Esophagus squamous epithelium (tissue), 5 donors: Measurements from ENCODE around the gene RGL3. TPM values are rescaled to one million over a fixed set of nuclear protein-coding genes. Genes with fewer than 3 reads are reported as not detected.
A peak's percentile ranks its signal among the peaks of the same experiment; 100 is the strongest.
"Not testable (repeated sequence)": the region's sequence is repeated elsewhere in the genome, so short reads cannot be mapped to it uniquely, and the experiment has no call there.

Source experiments
- DNase-seq: peaks from one replicate; lab custom pipeline; 2025; lab: John Stamatoyannopoulos, UW
- H3K27ac ChIP-seq, 4 donors: fragments of 200-600 bp; sonication (generic); one replicate each; pipeline ENCODE4 v1.5.1; 2016 to 2019; ENCODE audit warnings: mild to moderate bottlenecking in 1 of 4
- H3K27me3 ChIP-seq, 4 donors: fragments of 200-600 bp; sonication (generic); 1 replicate in 3 of 4; 2 replicates in 1 of 4; pipeline versions ENCODE4 v1.5.1 to v1.6.0; 2017 to 2021; ENCODE audit warnings: antibody characterized with exemption in 1 of 4
- H3K36me3 ChIP-seq, 3 donors: fragments of 200-600 bp; sonication (generic); one replicate each; pipeline ENCODE4 v1.5.1; 2016 to 2019
- H3K4me1 ChIP-seq, 3 donors: fragments of 200-600 bp; sonication (generic); one replicate each; pipeline ENCODE4 v1.5.1; 2017 to 2019
- H3K4me3 ChIP-seq, 4 donors: fragments of 200-600 bp; sonication (generic); 1 replicate in 3 of 4; 2 replicates in 1 of 4; pipeline ENCODE4 v1.5.1; 2016 to 2019; ENCODE audit warnings: mild to moderate bottlenecking in 2 of 4, moderate library complexity in 1 of 4
- H3K9me3 ChIP-seq, 3 donors: fragments of 200-600 bp; sonication (generic); one replicate each; pipeline ENCODE4 v1.5.1; 2016 to 2019
- CTCF ChIP-seq, 6 experiments: fragments of 450-650 bp in 4 of 6; fragments of 200-600 bp in 2 of 6; sonication (generic) in 2 of 6; IDR thresholded peaks; one replicate each; pipeline ENCODE4 v1.5.1; 2016 to 2019; ENCODE audit warnings: antibody characterized with exemption in 6 of 6, mild to moderate bottlenecking in 4 of 6, moderate library complexity in 4 of 6
- POLR2A ChIP-seq, 4 donors: fragments of 450-650 bp; IDR thresholded peaks; one replicate each; pipeline ENCODE4 v1.6.1; 2017; ENCODE audit warnings: antibody characterized with exemption in 4 of 4, mild to moderate bottlenecking in 4 of 4, moderate library complexity in 3 of 4
- WGBS, 2 donors: methylation state at CpG; one replicate each; pipeline ENCODE4 v1.1.5; 2018; 5-methylcytosine and 5-hydroxymethylcytosine counted together
- intact Hi-C: fragments of 100-400 bp; cut with DNase I; formaldehyde crosslinking; loops from one replicate; pipeline ENCODE4 v1.15.0; 2022
- total RNA-seq, 4 donors: library from RNA; depleted of rRNA; stranded (reverse); fragments of >200 nt; gene quantifications; one replicate each; pipeline ENCODE4 v1.1.0, GENCODE V29; 2016
- donor health status: DM: yes; HTN: yes; CAD: no.

Gene RGL3
- total RNA-seq, 4 donors from 2014 or later = 0.22 to 1.9 (median 0.45) TPM

DNA sequence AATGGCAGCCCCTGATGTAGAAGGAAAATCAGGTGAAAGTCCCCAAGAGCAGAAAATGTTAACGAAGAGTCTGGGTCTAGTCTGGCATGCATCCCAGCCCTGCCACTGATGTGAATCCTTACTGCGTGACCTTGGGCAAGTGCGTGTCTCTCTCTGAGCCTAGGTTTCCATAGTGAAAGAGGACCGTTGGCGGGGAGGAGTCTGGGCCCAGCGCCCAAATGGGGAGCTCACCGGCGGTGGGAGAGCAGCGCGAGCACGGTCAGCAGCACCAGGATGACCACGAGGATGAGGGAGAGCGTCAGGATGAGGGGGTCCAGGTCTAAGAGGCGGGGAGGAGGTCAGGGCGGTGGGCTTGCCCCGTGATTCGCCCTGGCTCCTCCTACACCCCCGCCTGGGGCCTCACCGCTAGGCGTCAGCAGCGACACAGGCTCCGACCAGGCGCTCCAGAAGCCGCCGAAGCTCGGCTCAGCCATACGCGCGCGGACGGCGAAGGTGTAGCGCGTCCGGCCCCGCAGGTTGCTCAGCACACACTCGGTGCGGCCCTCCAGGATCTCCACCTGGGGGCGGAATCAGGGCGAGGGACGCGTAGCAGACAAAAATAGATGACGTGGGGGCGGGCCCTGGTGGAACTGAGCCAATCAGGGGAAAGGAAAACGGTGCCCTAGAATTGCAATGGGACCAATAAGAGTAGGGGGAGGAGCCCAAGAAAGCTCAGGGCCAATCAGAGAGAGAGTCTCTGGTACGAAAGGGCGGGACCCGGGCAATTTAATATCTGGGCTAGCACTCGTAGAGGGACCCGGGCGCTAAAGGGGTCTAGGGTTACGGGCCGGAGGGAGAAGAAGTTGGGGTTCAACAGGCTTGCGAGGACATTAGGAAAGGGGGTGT, 38.2 kb downstream of the RGL3 start:
- 1 to 2% methylated on average over 21 to 26 of the region's 54 CpGs for WGBS, 2 donors
- peak; percentile 75 for DNase-seq
- Histone ChIP-seq H3K4me3 (peak overlapping the region; percentile 41 to 84 (median 62)), H3K36me3 (no peaks in the 10 kb centered on the region), H3K4me1 (peaks cover 32 to 77% (median 63%) of the 10 kb centered on the region in 3 donors), H3K9me3 (no peaks in the 10 kb centered on the region), H3K27me3 (peaks cover 0 to 30% (median 2%) of the 10 kb centered on the region in 4 donors), H3K27ac (peak overlapping the region; percentile 83 to 93 (median 88))
- TF ChIP-seq CTCF (IDR thresholded peaks at IDR 0.05) (peak; percentile 73 to 85 (median 82)), POLR2A (IDR thresholded peaks at IDR 0.05) (peak in 3 of 4 donors; percentile 50 to 84 (median 84))
- intact Hi-C loops = loop anchor here (5.0 kb wide), 1 partner anchor 84 kb away; the partner anchor contains the start of gene TSPAN16

DNA sequence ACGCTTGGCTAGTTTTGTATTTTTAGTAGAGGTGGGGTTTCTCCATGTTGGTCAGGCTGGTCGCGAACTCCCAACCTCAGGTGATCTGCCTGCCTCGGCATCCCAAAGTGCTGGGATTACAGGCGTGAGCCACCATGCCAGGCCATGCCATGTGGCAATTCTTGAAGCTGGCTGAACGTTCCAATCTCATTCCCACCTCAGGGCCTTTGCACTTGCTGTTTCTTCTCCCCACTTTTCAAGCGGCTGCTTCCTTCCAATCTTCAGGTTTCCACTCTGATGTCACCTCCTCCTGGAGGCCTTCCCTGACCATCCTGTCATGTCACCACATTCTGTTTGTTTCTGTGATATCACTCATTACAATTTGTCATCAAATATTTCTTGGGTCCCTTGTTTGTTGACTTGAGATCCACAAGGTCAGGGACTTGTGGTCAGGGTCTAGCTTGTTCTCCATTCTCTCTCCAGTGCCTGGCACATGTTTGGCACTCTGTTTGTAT, 39.2 kb downstream of the RGL3 start:
- H3K4me3 ChIP-seq = peak overlapping the region in 1 of 4 donors; percentile 84
- intact Hi-C loops = loop anchor here (5.0 kb wide), 1 partner anchor 83 kb away; the partner anchor contains the start of gene TSPAN16
- no peak for DNase-seq
- H3K36me3 ChIP-seq = no peaks in the 10 kb centered on the region
- 91 to 95% methylated on average over 5 to 7 of the region's 7 CpGs for WGBS, 2 donors
- peaks cover 39 to 85% (median 69%) of the 10 kb centered on the region in 3 donors for H3K4me1 ChIP-seq
- no peaks in the 10 kb centered on the region for H3K9me3 ChIP-seq
- no peak for TF ChIP-seq POLR2A (IDR thresholded peaks at IDR 0.05)
- no peak for TF ChIP-seq CTCF (IDR thresholded peaks at IDR 0.05)
- peak overlapping the region in 1 of 4 donors; percentile 86 for H3K27ac ChIP-seq
- H3K27me3 ChIP-seq = peaks cover 0 to 30% (median 2%) of the 10 kb centered on the region in 4 donors

DNA sequence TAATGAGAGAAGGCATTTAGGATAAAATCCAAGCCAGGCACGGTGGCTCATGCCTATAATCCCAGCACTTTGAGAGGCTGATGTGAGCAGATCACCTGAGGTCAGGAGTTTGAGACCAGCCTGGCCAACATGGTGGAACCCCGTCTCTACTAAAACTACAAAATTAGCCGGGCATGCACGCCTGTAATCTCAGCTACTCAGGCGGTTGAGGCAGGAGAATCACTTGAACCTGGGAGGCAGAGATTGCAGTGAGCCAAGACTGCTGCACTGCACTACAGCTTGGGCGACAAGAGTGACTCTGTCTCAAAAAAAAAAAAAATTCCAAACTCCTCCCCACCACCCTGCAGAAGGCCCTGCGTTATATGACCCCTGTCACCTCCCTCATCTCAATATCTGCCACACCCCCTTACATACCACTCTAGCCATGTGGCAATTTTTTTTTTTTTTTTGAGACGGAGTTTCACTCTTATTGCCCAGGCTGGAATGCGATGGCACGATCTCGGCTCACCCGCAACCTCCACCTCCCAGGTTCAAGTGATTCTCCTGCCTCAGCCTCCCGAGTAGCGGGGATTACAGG, 39.8 kb downstream of the RGL3 start:
- 75 to 90% methylated on average over 10 to 14 of the region's 14 CpGs for WGBS, 2 donors
- not testable (repeated sequence) for H3K27ac ChIP-seq

DNA sequence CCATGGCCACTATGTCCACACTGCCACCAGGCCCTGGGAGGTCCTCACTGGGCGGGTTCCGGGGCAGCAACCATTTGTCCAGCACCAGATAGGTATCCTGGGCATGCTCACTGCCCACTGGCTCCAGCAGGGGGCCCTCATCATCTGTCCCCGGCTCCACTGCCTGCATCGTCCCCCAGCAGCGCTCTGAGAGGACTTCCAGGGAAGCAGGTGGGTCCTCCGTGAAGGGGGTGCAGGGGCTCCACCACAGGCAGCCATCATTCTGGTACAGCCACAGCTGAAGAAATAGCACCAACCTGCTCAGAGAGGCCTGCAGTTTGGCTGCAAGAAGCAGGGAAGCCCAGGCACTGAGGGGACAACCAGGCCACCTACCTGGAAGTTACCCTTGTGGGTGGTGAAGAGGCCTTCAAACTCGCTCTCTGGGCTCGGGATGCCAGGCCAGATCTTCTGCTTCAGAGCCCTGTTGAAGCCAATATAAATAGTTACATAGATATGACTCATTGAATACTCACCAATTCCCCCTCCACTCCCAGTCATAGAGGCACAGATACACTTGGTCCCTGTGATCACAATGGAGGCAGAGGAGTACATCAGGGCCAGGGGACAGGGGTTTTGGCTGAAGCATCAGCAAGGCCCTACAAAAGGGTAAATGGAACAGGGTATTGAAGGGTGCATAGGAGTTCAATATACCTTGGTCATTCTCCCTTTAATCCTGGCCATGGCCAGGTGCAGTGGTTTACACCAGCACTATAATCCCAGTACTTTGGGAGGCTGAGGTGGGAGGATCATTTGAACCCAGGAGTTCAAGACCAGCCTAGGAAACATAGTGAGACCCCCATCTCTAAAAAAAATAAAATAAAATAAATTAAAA, 40.6 kb downstream of the RGL3 start:
- peak overlapping the region; percentile 21 to 73 (median 55) for H3K27ac ChIP-seq
- TF ChIP-seq POLR2A (IDR thresholded peaks at IDR 0.05) = no peak
- TF ChIP-seq CTCF (IDR thresholded peaks at IDR 0.05) = peak in 5 of 6 experiments; percentile 11 to 48 (median 31)
- peaks cover 0 to 21% (median 2%) of the 10 kb centered on the region in 4 donors for H3K27me3 ChIP-seq
- intact Hi-C loops = no loop called here
- peaks cover 41 to 84% (median 69%) of the 10 kb centered on the region in 3 donors for H3K4me1 ChIP-seq
- no peaks in the 10 kb centered on the region for H3K36me3 ChIP-seq
- WGBS, 2 donors = 20% methylated on average over 1 to 2 of the region's 8 CpGs
- H3K4me3 ChIP-seq = no peak overlapping the region
- no peak for DNase-seq
- no peaks in the 10 kb centered on the region for H3K9me3 ChIP-seq

More for the DNA sequence above, 39.8 kb downstream of the RGL3 start:
- intact Hi-C loops, H3K9me3 ChIP-seq, DNase-seq, H3K4me3 ChIP-seq, H3K36me3 ChIP-seq: not testable (repeated sequence)
- H3K27me3 ChIP-seq = peaks cover 0 to 30% (median 2%) of the 10 kb centered on the region in 4 donors
- H3K4me1 ChIP-seq = peaks cover 39 to 84% (median 69%) of the 10 kb centered on the region in 3 donors

DNA sequence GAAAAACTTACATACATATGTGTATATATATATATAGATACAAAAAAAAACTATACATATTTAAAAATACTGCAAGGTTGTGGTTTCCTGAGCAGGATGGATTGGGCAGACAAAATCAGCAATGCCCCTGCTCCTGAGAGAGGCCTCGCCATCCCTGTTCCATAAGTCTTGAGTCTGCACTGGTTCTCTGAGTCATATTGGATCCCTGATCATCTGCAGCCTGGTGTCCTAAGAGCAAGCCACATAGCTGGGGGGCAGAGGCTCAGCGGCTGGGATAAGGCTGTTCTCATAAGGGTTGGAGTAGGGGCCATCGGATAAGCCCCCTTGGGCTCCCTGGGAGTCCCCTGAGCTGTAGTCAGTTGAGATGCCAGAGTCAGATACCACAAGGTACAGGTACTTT, 41.4 kb downstream of the RGL3 start:
- WGBS, 2 donors = 68 to 78% methylated on average over 2 to 3 of the region's 3 CpGs
- TF ChIP-seq POLR2A (IDR thresholded peaks at IDR 0.05) (no peak), CTCF (IDR thresholded peaks at IDR 0.05) (no peak)
- Histone ChIP-seq H3K27ac (peak overlapping the region; percentile 42 to 73 (median 55)), H3K9me3 (no peaks in the 10 kb centered on the region), H3K4me1 (peaks cover 35 to 78% (median 61%) of the 10 kb centered on the region in 3 donors), H3K4me3 (no peak overlapping the region), H3K36me3 (no peaks in the 10 kb centered on the region), H3K27me3 (peaks cover 0 to 13% (median 1%) of the 10 kb centered on the region in 4 donors)
- intact Hi-C loops = no loop called here
- no peak for DNase-seq
